Right forelimb (tissue), 1 donor: Measurements from ENCODE around the gene HPN.
A peak's percentile ranks its signal among the peaks of the same experiment; 100 is the strongest.

Experiments
- DNase-seq: peaks from one replicate; pipeline ENCODE4 v3.0.0-alpha.2; 2018

The HPN gene

DNA sequence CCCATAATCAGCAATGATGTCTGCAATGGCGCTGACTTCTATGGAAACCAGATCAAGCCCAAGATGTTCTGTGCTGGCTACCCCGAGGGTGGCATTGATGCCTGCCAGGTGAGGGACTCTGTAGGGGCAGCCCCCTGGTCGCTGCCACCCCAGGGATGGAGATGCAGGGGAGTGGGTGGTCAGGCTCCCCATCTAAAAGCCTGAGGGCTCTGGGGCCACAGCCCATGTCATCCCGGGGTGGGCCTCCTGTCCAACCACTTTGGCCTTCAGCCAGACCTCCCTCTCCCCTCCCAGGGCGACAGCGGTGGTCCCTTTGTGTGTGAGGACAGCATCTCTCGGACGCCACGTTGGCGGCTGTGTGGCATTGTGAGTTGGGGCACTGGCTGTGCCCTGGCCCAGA lies 24.1 kb downstream of the HPN start:
- no peak for DNase-seq

DNA sequence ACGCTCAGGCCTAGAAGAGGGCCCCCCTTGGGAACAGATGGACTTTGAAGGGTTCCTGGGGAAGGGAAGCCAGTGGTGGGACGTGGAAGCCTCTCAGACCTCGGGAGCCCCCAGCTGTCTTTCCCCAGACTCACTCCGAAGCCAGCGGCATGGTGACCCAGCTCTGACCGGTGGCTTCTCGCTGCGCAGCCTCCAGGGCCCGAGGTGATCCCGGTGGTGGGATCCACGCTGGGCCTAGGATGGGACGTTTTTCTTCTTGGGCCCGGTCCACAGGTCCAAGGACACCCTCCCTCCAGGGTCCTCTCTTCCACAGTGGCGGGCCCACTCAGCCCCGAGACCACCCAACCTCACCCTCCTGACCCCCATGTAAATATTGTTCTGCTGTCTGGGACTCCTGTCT lies 24.6 kb downstream of the HPN start:
- DNase-seq, result no peak

DNA sequence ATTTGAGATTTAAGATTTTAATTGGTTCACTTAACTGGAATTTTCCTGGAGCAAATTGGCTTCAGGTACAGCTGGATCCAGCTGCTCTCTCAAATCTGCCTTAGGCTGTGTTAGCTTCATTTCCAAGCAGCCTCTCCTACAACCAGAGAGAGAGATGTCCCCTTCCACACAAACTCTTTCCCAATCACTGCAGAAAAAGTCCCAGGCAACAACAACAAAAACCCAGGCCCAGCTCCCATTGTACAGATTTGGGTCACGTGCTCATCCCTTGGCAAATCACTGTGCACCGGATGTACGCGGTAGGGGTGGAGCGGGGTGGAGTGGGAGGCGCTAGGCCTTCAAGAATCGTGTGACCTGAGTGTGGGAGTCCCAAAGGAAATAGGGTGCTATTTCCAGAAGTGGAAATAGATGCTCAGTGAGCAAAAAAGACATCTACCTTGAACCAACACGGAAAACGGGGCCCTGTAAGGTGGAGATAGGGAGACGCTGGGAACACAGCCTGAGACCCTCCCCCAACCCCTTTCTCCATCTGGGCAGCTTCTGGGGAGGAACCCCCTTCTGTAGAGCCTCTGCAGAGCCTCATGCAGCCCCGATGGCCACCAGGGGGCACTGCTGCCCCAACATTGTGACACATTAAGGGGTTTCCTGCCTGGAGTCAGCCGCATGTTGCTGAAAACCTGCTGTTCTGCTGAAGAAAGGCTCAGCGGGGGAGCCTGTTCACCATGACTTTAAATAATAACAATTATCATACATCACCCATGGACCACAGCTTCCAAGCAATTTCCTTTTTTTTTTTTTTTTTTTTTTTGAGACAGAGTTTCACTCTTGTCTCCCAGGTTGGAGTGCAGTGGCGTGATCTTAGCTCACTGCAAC lies 25.4 kb downstream of the HPN start:
- peak; percentile 91 for DNase-seq

DNA sequence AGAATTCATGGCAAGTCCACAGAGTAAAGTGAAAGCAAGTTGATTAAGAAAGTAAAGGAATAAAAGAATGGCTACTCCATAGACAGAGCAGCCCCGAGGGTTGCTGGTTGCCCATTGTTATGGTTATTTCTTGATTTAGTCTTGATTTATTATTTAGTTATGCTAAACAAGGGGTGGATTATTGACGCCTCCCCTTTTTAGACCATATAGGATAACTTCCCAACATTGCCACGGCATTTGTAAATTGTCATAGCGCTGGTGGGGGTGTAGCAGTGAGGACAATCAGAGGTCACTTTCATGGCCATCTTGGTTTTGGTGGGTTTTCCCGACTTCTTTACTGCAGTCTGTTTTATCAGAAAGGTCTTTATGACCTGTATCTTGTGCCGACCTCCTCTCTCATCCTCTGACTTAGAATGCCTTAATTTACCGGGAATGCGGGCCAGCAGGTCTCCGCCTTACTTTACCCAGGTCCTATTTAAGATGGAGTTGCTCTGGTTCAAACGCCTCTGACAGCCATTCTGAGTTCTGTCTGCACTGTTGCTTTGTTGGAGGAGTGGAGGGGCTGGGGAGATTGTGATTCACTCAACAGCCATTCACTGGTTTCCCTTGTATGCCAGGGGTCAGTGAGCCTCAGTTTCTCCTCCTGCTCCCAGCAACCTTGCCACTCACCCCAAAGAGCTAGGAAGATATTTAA lies 27.6 kb downstream of the HPN start:
- no peak for DNase-seq

DNA sequence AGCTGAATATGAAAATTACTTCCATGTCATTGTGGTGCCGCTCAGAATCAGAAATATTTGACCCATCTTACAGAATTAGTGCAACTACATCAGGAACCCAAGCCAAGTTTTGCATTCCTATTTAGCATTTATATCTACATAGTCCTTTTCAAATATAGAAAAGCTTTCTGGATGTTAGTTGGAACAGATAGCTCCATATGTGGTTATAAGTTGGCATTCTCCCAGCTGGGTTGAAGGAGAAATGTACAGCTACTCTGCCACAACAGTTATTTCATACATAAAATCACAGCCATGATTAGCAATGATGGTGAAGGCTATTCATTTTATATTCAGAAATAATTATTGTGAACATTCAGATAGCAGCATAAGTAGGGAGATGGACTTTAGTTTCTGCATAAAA lies 28.2 kb downstream of the HPN start:
- DNase-seq, result no peak

DNA sequence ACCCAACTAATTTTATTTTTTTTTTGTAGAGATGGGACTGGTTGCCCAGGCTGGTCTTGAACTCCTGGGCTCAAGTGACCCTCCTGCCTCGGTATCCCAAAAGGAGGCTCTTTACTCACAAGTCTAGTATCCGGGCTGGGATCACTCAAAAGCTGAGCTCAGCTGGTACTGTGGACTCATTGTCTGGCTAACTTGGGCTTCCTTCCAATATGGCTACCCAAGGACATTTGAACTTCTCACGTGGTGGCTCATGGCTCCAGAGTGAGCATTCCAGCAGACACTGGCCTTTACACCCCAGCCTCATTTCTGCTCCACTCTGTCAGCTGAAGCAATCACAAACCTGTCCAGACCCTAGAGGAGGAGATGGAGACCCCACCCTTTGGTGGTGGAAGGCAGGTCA lies 28.9 kb downstream of the HPN start:
- no peak for DNase-seq

DNA sequence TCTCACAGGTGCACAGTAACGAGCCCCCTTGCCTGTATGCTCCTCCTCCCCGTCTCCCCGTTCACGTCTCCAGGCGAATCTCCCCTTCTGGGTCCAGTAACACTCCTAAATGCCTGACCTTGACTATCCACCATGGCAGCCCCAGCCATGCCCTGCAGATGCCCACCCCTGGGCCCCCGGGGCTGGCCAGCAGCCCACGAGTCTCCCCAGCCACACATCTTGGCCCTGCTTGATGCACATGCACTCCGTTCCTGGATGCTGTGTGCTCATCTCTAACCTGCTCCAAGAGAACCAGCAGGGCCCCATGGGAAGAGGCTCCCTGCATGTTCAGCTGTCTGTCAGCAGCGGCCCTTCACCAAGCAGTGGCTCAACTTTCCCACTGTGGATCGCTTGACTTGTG lies 32.0 kb downstream of the HPN start:
- DNase-seq, result no peak

DNA sequence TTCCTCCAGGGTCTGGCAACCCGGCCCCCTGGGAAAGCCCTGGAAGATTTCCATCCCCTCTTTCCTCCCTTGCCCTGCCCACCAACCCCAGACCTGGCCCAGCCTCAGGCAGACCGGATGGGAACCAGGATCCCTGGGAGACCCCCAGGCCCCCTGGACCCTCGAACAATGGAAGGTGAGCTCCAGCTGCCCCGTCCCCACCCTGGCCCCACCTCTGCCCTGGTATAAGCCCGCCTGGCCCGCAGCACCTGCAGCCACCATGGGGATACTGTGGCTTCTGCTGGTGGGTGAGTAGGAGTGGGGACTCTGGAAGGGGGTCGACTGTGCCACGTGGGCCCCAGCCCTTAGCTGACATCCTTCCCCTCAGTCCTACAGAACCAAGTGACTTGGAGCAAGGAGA lies 32.4 kb downstream of the HPN start:
- DNase-seq, result no peak

DNA sequence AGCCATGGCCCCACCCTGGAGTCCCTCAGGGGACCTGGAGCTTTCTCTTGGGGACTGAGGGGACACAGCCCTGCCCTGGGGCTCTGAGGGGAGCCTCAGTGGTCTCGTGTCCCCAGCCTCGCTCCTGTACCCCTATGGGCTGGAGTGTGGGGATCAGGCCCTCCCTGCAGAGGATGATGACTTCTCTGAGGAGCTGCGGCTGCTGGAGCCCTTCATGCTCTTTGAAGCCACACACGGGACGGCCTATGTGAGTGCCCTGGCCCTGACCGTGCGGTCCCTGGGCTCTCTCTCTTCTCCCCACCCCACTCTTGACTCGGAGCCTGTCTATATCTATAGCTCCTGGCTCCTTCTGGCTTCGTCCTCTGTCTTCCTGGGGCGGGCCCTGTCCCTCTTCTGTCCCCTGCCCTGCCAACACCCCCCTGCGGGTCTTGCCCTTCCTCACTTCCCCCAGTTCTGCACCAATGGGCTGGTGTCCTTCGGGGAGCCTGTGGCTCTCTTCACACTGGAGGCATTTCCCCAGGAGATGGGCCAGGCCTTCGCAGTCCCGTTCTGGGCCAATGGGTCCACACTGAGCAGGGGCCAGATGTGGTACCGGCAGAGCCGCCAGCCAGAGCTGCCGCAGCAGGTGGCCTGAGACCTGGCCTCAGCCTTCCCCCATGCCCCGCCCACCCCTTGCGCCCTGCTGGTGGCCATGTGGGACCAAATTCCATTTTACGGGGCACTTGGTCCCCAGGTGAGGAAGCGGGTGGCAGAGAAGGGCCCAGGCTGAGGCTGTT lies 33.1 kb downstream of the HPN start:
- no peak for DNase-seq

DNA sequence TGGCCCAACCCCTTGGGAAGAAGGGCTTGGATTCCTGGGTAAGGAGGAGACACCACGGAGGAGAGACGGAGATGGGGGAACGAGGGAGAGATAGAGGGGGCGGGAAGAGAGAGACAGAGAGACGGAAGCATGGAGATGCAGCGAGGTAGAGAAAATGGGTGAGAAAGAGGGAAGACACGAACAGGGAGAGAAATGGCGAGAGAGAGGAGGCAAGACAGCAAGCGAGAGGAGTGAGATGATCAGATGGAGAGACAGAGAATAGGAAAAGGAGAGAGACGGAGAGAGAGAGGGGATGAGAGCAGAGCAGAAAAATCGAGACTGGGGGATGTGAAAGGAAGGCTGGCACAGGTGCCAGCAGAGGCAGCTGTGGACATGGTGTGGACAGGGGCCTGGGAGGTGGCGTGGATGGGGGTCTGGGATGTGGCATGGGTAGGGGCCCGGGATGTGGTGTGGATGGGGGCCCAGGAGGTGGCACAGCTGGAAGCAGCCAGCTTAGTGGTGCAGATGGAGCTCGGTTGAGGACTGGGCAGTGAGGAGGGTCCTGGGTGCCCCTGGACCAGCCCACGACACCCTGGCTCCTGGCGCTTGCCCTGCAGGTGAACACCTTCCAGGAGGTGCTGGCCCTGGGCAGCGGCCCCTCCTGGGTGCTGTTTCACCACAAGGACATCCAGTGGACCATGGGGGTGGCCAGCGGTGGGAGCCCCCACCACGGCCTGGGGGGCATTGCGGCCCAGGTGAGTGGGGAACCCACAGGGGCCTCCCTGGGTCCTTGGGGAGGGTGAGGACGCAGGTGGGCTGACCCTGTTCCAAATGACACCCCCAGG lies 33.9 kb downstream of the HPN start:
- DNase-seq, result no peak

DNA sequence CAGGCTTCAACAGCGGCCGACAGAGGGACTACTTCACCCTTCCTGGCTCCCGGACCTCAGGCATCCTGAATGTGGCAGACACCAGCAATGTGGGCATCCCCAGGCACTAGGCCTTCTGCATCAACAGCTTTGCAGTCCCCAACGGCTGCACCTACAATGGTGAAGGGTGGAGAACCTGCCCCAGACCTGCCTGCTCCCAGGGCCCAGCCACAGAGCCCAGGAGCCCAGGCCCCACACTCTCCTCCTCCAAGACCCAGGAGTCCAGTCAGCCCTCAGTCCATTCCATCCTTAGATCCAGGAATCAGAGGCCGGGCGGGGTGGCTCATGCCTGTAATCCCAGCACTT lies 34.5 kb downstream of the HPN start:
- no peak for DNase-seq

DNA sequence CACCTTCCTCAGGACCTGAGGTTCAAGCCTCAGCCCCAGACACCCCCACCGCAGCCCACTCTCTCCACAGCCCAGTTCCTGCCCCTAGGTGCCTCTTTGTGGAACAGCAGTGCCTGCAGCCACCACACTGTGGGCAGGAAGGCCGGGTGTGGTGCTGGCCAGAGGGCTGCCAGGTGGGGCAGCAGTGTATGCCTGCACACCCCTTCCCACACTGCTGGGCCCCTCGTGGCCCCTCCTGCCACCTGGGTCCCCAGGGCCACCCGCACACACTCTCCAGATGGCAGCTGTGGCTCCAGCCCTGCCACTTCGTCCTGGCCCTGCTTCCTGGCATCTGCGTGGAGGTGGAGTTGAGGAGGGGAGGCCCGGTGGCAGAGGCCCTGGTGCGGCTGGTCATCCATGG lies 35.1 kb downstream of the HPN start:
- no peak for DNase-seq

DNA sequence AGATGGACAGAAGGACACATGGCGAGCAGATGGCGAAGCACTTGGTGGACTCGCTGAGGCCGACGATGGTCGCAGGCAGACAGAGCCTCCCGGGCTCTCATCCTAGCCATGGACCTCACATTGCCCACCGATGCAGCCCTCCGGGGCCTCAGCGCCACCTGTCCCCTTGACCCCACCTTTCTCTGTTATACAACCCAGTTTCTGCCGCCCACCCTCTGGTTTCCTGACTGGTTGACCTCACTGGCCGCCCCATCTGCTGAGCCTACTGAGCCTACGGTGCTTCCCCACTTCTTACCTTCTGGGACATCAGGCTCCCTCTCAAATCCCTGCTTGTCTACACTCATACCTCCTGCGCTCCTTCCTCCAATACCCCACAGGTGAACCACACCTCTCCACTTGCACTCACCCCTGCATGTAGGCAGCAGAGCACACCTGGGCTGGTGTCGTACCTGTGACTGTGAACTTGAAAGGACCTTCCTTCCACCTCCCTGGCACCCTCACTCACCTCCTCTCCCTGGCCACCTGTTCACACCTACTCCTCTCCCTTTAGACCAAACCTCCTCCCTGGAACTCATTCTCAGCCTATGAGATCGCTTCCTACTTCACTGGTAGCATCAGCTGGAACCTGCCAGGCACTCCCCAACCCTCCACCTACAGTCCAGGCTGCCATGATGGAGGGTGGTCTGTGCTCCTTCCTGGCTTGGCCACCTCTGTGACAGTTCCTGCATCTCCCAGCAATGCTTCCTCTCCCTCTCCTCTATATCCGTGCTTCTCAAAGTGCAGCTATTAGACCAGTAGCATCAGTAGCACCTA lies 36.1 kb downstream of the HPN start:
- no peak for DNase-seq

DNA sequence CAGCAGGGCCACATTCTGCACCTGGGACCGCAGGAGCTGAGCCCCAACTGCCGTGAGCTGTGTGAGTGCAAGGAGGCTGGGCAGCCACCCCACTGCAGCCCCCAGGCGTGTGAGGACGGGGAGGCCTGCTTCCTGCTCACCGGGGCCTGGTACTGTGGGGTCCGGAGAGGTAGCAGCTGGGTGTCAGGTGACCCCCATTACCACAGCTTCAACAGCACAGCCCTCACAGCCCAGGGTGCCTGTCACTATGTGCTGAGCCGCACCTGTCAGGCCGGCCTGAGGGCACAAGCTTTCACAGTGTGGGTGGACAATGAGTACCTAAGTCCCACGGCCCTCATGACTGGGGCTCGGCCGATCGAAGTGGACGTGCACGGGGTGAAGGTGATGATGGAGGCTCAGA lies 38.3 kb downstream of the HPN start:
- no peak for DNase-seq

DNA sequence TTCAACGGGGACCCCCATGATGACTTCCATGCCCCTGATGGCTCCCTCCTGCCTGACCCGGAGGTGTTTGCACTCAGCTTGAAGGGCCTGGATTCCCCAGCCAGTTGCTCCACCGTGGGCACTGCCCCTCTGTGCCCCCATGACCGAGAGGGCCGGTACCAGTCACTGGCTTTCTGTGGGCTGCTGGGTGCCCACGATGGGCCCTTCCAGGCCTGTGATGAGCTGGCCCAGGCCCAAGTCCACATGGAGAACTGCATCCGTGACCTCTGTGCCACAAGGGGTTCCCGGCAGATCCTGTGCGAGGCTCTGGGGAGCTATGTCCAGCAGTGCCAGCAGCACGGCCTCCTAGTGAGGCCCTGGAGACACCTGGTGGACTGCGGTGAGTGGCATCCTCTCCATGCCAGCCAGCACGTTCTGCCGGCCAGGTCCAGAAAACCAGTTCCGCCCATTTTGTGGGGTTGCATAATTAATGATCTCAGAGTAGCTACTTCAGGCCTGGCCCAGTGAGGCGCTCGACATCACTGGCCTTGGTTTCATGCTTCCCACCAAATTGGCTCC lies 39.2 kb downstream of the HPN start:
- DNase-seq, result no peak

DNA sequence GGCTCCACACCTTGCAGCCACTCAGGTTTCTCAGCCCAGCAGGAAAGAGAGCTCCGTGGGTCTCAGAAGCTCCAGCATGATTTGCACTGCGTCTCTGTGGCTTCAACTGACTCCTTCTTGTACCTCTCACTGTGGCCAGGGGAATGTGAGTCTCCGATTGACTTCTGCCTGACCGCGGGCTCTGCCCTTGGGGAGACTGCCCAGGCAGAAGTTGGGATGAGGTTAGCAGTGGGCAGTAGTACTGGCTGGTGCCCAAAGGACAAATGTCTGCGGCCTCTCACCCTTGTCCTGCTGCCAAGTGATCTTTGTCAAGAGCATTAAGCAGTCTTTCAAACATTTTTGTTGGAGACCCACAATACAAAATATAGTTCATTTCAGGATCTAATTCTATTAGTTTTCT lies 39.7 kb downstream of the HPN start:
- no peak for DNase-seq

DNA sequence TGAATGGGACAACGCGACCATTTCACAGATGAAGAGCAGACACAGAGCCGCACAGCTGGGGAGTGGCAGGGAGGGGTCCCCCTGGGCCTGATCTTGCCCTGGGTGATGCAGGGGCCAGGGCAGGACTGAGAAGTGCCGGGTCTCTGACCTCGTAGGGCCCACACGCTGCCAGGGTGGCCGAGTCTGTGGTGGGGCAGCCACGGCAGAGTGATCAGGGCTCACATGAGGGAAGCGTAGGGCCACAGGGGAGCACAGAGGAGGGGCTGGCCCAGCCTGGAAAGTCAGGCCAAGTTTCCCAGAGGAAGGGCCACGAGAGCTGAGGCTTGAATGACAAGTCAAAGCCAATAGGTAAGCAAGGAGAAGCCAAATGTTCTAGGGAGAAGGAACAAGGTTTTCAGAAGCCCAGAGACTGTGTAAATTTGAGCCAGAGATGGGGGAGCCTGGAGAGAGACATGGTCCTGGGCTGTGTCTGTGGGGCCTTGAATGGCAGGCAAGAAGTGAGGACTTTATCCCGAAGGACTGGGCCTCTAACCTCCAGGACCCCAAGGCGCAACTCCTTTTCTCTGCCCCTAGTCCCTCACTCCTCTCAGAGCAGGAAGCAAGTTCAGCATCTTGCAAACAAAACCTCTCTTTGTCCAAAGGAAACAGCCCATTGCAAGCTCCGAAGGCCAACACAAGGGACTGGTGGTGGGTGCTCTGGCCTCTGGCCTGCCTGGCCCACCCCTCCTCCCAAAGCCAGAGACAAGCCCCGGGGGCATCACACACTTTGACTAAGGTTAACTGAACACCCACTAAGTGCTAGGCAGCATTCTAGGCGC lies 42.4 kb downstream of the HPN start:
- DNase-seq, result no peak

DNA sequence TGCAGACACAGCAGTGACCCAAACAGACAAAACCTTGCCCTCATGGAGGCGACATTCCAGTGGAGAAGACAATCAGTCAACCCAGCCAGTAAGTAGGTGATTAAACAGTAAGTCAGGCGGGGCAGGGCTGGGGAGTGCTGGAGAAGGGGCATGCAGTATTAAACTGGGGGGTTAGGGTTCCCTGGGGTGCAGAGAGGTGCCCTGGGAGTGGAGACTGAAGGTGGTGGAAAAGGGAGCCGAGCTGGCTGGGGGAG lies 42.9 kb downstream of the HPN start:
- DNase-seq, result no peak

DNA sequence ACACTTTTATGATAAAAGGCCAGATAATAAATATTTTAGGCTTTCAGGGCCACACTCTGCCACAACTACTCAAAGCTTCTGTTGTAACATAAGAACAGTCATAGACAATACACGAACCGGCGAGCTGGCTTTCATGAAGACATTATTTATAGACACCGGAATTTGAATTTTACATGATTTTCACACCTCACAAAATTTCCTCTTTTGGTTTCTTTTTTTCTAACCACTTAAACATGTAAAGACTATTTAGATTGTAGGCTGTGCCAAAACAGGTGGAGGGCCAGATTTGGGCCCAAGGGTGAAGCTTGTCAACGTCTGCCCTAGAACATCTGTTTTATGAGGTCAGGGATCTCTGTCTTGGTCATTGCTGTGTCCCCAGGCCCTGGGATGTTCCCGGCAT lies 44.4 kb downstream of the HPN start:
- DNase-seq, result no peak

DNA sequence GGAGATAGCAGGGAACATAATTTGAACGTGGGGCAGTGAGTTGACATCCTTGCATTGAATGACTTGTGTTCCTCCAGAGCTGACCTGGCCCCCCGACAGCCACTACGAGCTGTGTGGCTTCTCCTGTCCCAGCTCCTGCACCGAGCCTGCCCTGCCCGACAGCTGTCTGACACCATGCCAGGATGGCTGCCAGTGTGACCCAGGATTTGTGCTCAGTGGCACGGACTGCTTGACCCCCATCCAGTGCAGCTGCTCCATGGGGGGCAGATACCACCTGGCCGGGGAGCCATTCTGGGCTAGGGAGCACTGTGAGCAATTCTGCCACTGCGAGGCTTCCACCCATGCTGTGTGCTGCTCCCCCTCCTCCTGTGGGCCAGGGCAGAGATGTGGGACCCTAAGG lies 44.9 kb downstream of the HPN start:
- DNase-seq, result no peak

DNA sequence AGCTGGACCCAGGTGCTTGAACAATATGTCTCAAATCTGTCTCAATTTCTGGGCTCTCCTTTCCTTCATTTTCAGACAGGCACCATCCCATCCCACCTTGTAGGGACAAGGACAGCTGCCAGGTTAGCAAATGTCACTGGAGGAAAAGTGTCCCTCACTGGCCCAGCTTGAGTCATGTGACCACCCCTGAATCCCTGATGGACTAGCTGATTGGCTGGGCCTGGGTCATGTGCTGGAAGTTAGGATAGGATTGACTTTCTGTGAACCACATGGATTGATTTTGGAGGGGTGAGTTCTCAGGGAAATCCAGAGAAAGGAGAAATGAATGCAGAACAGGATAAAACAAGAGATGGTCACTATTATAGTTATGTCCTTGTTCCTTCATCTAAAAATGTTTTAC lies 45.9 kb downstream of the HPN start:
- no peak for DNase-seq
